Lower leg skin (tissue), 3 donors: ENCODE results near the gene PDCD11.
"Not testable (repeated sequence)": the region's sequence is repeated elsewhere in the genome, so short reads cannot be mapped to it uniquely, and the experiment has no call there.

ENCODE experiments used
- POLR2A ChIP-seq, 2 donors: fragments of 450-650 bp; IDR thresholded peaks; one replicate each; pipeline ENCODE4 v1.6.1; 2016 to 2017; ENCODE audit warnings: antibody characterized with exemption in 2 of 2, mild to moderate bottlenecking in 1 of 2, moderate library complexity in 1 of 2
- TF ChIP-seq, protein P1 (sequence below), 3 donors: fragments of 450-650 bp; IDR thresholded peaks; one replicate each; pipeline ENCODE4 v1.5.1; 2016; ENCODE audit warnings: antibody characterized with exemption in 3 of 3, mild to moderate bottlenecking in 3 of 3, moderate library complexity in 2 of 3

DNA sequence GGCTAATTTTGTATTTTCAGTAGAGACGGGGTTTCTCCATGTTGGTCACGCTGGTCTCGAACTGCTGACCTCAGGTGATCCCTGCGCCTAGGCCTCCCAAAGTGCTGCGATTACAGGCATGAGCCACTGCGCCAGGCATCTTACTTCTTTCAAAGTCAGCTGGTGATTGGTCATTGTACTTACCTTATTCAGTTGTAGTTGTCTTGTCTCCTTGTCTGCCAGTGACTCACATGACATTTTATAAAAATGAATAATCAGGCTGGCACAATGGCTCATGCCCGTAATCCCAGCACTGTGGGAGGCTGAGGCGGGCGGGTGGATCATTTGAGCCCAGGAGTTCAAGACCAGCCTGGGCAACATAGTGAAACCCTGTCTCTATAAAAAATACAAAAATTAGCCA is 35.6 kb upstream of the PDCD11 start:
- TF ChIP-seq, protein P1, sequence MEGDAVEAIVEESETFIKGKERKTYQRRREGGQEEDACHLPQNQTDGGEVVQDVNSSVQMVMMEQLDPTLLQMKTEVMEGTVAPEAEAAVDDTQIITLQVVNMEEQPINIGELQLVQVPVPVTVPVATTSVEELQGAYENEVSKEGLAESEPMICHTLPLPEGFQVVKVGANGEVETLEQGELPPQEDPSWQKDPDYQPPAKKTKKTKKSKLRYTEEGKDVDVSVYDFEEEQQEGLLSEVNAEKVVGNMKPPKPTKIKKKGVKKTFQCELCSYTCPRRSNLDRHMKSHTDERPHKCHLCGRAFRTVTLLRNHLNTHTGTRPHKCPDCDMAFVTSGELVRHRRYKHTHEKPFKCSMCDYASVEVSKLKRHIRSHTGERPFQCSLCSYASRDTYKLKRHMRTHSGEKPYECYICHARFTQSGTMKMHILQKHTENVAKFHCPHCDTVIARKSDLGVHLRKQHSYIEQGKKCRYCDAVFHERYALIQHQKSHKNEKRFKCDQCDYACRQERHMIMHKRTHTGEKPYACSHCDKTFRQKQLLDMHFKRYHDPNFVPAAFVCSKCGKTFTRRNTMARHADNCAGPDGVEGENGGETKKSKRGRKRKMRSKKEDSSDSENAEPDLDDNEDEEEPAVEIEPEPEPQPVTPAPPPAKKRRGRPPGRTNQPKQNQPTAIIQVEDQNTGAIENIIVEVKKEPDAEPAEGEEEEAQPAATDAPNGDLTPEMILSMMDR (IDR thresholded peaks at IDR 0.05): not testable (repeated sequence)
- not testable (repeated sequence) for TF ChIP-seq POLR2A (IDR thresholded peaks at IDR 0.05)
